Anterior cingulate cortex (tissue), 58 donors: ENCODE measurements around the gene SLC20A1.
"Not testable (repeated sequence)": the region's sequence is repeated elsewhere in the genome, so short reads cannot be mapped to it uniquely, and the experiment has no call there.

Experiments used
- DNase-seq, 58 donors: peaks; one replicate each; lab custom pipeline; 2025; lab: John Stamatoyannopoulos, UW

Gene SLC20A1

GRCh38 chr2:112644155-112644932, 1.4 kb upstream of the SLC20A1 start:
- DNase-seq, result no peak

GRCh38 chr2:112644933-112645309, 818 bp upstream of the SLC20A1 start:
- DNase-seq, result peak in 1 of 58 donors; percentile 68

- peak in 16 of 58 donors; percentile 30 to 68 (median 56) for DNase-seq
These were observed 472 bp downstream of the SLC20A1 start for GRCh38 chr2:112646102-112646719.

GRCh38 chr2:112646791-112647689, 1.3 kb downstream of the SLC20A1 start:
- DNase-seq, result peak in 2 of 58 donors; percentile 19 to 27

- DNase-seq, result no peak
These were observed 2.3 kb downstream of the SLC20A1 start for GRCh38 chr2:112648081-112648480.

- no peak for DNase-seq
These were observed 10.9 kb downstream of the SLC20A1 start for GRCh38 chr2:112656679-112657078.

GRCh38 chr2:112658301-112658700, 12.6 kb downstream of the SLC20A1 start:
- DNase-seq, result no peak

GRCh38 chr2:112658839-112659667, 13.3 kb downstream of the SLC20A1 start:
- no peak for DNase-seq

GRCh38 chr2:112660138-112660537, 14.4 kb downstream of the SLC20A1 start:
- no peak for DNase-seq

- DNase-seq, result no peak
These were observed 16.0 kb downstream of the SLC20A1 start for GRCh38 chr2:112661656-112662305.

- DNase-seq, result no peak
These were observed 17.0 kb downstream of the SLC20A1 start for GRCh38 chr2:112662704-112663103.

- DNase-seq, result no peak
These were observed 18.9 kb downstream of the SLC20A1 start for GRCh38 chr2:112664689-112665088.

- no peak for DNase-seq
These were observed 19.5 kb downstream of the SLC20A1 start for GRCh38 chr2:112665113-112665780.

GRCh38 chr2:112666761-112667122, 21.0 kb downstream of the SLC20A1 start:
- no peak for DNase-seq

- not testable (repeated sequence) for DNase-seq
These were observed 21.8 kb downstream of the SLC20A1 start for GRCh38 chr2:112667540-112667939.

- DNase-seq, result no peak
These were observed 23.9 kb downstream of the SLC20A1 start for GRCh38 chr2:112669667-112670066.

- DNase-seq, result no peak
These were observed 24.7 kb downstream of the SLC20A1 start for GRCh38 chr2:112670252-112671022.

- DNase-seq, result peak in 3 of 58 donors; percentile 12 to 39 (median 17)
These were observed 26.1 kb downstream of the SLC20A1 start for GRCh38 chr2:112671801-112672200.
